Stimulated activated naive CD8-positive, alpha-beta T cell treated with anti-CD3 and anti-CD28 coated beads, Interleukin-15, Interleukin-2, amounts not matched to agents 100 ng/mL and 50 ng/mL, for 24 hours (primary cell): Measurements from ENCODE around the gene FAM107B.

Source experiments
- H3K27ac Mint-ChIP-seq: one replicate; pipeline ENCODE4 v1.8.0; 2021; ENCODE audit warnings: mild to moderate bottlenecking, mixed read lengths
- H3K27me3 Mint-ChIP-seq: one replicate; pipeline ENCODE4 v1.8.0; 2021; ENCODE audit warnings: mixed read lengths
- H3K36me3 Mint-ChIP-seq: one replicate; pipeline ENCODE4 v1.8.0; 2021; ENCODE audit warnings: low read depth, mixed read lengths
- H3K4me1 Mint-ChIP-seq: one replicate; pipeline ENCODE4 v1.8.0; 2021; ENCODE audit warnings: low read depth, mixed read lengths
- H3K4me3 Mint-ChIP-seq: one replicate; pipeline ENCODE4 v1.8.0; 2021; ENCODE audit warnings: mild to moderate bottlenecking, mixed read lengths
- H3K9me3 Mint-ChIP-seq: one replicate; pipeline ENCODE4 v1.8.0; 2021; ENCODE audit warnings: mixed read lengths

The FAM107B gene

GRCh38 chr10:14563359-14563940 lies 211.2 kb downstream of the FAM107B start:
- no peaks in the 10 kb centered on the region for H3K27me3 Mint-ChIP-seq
- H3K4me3 Mint-ChIP-seq: peak overlapping the region; percentile 83
- H3K36me3 Mint-ChIP-seq: peaks cover 42% of the 10 kb centered on the region
- H3K9me3 Mint-ChIP-seq: no peaks in the 10 kb centered on the region
- peak overlapping the region; percentile 97 for H3K27ac Mint-ChIP-seq
- peaks cover 97% of the 10 kb centered on the region for H3K4me1 Mint-ChIP-seq

DNA sequence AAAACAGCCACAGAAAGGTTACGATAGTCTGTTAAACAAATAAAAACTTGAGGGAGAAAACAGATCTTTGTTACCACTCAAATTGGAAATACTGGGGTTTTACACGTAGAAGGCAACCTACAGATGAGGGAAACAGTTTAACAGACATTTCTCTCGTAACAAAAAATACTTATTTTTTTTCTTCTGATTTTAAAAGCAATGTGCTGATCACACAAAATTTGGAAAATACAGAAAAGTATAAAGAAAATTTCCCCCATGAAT lies 211.7 kb downstream of the FAM107B start:
- no peaks in the 10 kb centered on the region for H3K27me3 Mint-ChIP-seq
- H3K4me1 Mint-ChIP-seq: peaks cover 97% of the 10 kb centered on the region
- H3K9me3 Mint-ChIP-seq: no peaks in the 10 kb centered on the region
- H3K36me3 Mint-ChIP-seq: peaks cover 42% of the 10 kb centered on the region
- peak overlapping the region; percentile 97 for H3K27ac Mint-ChIP-seq
- peak overlapping the region; percentile 66 for H3K4me3 Mint-ChIP-seq

DNA sequence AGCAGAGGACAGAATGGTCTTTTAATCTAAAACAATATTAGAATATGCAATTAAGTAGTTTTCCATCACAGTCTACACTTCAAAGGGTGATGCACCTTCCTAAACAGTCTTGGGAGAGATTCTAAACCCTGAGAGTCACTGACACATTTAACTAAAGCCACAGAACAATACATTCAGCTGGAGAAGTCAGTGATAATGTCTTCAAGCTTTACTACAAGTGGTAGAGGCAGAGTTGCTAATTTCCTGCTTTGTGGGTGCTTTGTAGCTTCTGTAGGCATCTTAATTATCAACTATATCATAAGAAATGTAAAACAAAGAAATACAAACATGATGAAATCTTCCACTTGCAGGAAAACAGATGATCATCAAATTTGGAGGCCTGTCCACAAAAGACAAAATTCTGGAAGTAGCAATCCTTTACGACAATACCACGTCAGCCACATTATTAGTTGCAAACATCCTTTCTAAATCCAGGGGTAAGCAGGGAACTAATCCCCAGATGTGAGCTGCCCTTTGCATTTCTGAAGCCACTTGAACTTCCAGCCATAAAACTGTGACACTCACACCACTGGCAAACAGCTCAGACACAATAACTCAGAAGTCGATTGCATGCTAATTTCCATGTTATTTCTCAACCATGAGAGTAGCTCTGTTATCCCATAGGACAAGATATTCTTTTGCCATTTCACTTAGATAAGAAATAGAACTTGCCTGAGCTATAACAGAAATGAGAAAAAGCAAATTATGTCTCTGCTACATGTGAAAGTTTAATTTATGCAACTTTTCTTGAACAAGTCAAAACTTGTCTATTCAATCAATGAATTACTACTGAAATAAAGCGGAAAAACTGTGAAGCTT lies 212.2 kb downstream of the FAM107B start:
- Mint-ChIP-seq H3K9me3 (no peaks in the 10 kb centered on the region), H3K27me3 (no peaks in the 10 kb centered on the region), H3K4me1 (peaks cover 97% of the 10 kb centered on the region), H3K36me3 (peaks cover 36% of the 10 kb centered on the region), H3K27ac (peak overlapping the region; percentile 97), H3K4me3 (peak overlapping the region; percentile 66)

DNA sequence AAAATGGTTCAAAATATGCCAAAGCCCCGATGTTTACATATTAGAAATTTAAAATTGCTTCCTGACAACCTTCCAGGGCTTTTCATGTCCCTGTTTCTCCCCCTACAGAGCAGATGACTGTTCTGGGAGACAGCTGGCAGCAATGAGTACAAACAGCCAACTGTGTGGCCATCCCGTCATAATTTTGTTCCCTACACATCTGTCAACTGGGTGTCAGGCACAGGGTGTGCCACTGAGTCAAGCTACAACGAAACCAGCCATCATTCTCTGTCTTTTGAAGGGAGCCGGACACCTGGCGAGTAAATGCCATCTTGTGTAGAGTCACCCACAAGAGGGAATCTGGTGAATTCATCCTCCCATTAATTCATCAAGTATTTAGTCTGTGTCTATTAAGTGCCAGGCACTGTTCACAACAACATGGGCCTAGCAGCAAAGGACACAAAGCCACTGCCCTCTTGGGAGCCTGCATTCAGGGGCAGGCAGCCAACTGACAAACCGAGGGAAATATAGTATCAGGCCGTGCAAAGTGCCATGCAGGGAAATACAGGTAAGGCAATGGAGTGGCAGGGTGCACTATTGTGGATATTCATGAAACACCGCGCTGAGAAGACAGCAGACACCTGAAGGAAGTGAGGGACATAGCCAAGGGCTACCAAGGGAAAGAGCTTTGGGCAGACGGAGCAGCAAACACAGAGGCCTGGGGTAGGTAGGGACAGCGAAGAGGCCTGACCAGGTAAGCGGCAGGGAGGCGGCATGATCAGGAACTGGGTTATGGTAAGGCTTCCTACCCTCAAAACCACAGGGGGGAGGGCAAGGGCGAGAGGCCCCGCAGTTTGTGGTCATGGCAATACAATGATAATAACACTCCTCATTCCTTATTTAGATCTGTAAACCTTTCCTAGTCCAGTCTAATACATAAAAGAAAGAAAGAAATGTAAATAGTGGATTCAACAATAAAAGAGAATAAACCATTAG lies 213.6 kb downstream of the FAM107B start:
- H3K36me3 Mint-ChIP-seq: peaks cover 29% of the 10 kb centered on the region
- no peaks in the 10 kb centered on the region for H3K27me3 Mint-ChIP-seq
- peak overlapping the region; percentile 86 for H3K27ac Mint-ChIP-seq
- peaks cover 98% of the 10 kb centered on the region for H3K4me1 Mint-ChIP-seq
- H3K4me3 Mint-ChIP-seq: peak overlapping the region; percentile 61
- H3K9me3 Mint-ChIP-seq: no peaks in the 10 kb centered on the region

DNA sequence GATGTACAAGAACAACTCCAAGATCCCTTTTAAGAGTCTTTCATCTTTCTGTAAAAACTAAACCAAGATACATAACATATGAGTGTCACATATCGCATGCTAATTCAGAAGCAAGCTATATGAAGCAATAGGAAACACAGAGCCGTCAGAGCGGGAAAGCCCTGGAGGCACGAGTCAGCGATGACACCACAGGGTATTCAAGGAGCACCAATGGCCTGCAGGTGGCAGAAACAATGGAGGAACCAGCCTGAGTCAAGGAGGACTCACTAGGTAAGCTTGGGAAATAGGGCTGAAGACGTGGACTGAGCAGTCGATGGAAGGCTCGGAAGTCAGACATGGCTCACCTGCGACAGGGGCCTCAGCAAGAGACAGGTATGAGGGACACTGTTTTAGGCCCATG lies 214.4 kb downstream of the FAM107B start:
- Mint-ChIP-seq H3K4me1 (peaks cover 98% of the 10 kb centered on the region), H3K9me3 (no peaks in the 10 kb centered on the region), H3K27ac (peak overlapping the region; percentile 86), H3K36me3 (peaks cover 21% of the 10 kb centered on the region), H3K4me3 (peak overlapping the region; percentile 58), H3K27me3 (no peaks in the 10 kb centered on the region)

- peaks cover 99% of the 10 kb centered on the region for H3K4me1 Mint-ChIP-seq
- no peaks in the 10 kb centered on the region for H3K27me3 Mint-ChIP-seq
- peaks cover 26% of the 10 kb centered on the region for H3K36me3 Mint-ChIP-seq
- H3K9me3 Mint-ChIP-seq: no peaks in the 10 kb centered on the region
- no peak overlapping the region for H3K4me3 Mint-ChIP-seq
- peak overlapping the region; percentile 64 for H3K27ac Mint-ChIP-seq
Observed at GRCh38 chr10:14558025-14558424, 216.7 kb downstream of the FAM107B start.

- Mint-ChIP-seq H3K9me3 (no peaks in the 10 kb centered on the region), H3K27ac (peak overlapping the region; percentile 89), H3K36me3 (peaks cover 30% of the 10 kb centered on the region), H3K27me3 (no peaks in the 10 kb centered on the region), H3K4me3 (no peak overlapping the region), H3K4me1 (peaks cover 99% of the 10 kb centered on the region)
Observed at GRCh38 chr10:14557567-14557966, 217.1 kb downstream of the FAM107B start.

DNA sequence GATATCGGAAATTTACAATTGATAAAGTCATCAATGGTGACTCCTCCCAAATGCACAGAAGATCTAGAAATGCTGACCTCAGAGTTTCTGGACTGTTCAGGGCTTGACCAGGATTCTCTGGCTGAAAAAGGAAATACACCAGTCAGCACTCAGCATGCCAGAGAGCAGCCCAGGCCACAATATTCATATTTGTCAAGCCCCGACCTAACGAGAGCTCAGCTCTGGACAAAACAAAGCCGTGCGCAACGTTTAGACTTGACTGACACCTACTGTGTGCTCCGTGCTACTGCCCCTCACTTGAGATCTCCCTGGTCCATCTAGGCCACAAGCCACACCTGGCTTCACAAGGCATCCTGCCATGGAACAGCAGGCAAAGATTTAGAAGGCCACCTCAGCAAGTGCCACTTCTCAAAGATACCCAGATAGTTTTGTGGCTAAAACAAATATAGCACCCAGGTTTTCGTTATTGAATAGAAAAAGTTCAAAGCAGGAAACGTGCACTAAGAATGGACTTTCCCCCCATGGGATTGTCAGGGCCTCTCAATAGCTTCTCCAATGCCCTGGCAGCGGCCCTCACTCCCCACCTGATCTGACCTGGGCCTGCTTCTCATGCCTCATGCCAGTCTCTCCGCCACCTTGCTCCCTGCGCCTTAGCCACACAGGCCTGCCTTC lies 218.3 kb downstream of the FAM107B start:
- H3K9me3 Mint-ChIP-seq: no peaks in the 10 kb centered on the region
- peaks cover 98% of the 10 kb centered on the region for H3K4me1 Mint-ChIP-seq
- peaks cover 40% of the 10 kb centered on the region for H3K36me3 Mint-ChIP-seq
- no peaks in the 10 kb centered on the region for H3K27me3 Mint-ChIP-seq
- H3K27ac Mint-ChIP-seq: peak overlapping the region; percentile 89
- H3K4me3 Mint-ChIP-seq: peak overlapping the region; percentile 32

GRCh38 chr10:14555807-14556206 lies 218.9 kb downstream of the FAM107B start:
- Mint-ChIP-seq H3K4me1 (peaks cover 98% of the 10 kb centered on the region), H3K27ac (peak overlapping the region; percentile 89), H3K27me3 (no peaks in the 10 kb centered on the region), H3K4me3 (no peak overlapping the region), H3K36me3 (peaks cover 41% of the 10 kb centered on the region), H3K9me3 (no peaks in the 10 kb centered on the region)

DNA sequence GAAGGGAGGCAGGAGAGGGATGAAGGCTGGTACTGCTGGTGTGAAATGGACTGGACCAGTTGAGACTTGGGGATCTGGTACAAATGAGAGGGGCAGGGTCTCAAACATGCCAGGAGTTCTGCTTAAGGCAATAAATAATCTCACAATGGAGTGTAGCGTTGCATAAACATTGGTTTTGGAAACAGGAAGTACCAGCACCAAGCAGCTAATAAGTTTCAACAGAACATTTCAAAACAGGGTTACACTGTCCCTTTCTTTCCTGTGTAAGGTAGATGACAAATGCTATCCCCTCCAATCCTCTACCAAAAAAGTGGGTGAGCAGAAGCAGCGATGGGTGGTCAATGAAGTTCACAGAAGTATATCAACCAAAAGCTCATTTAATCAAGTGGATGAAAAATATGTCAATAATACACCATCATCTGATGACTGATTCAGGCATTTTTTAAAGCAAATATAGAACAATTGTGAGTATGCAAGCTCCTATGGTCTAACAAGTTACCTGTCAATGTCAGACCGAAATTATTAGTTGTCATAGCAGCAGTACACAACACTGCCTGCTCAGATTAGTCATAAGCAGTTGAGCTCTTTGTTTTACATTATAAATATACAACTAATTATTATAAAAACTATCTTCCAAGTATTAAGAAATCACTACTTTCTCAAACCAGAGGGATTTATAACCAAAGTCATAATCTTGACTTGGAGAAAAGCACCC lies 220.0 kb downstream of the FAM107B start:
- H3K27ac Mint-ChIP-seq: peak overlapping the region; percentile 77
- peaks cover 97% of the 10 kb centered on the region for H3K4me1 Mint-ChIP-seq
- H3K36me3 Mint-ChIP-seq: peaks cover 45% of the 10 kb centered on the region
- H3K9me3 Mint-ChIP-seq: no peaks in the 10 kb centered on the region
- no peaks in the 10 kb centered on the region for H3K27me3 Mint-ChIP-seq
- H3K4me3 Mint-ChIP-seq: peak overlapping the region; percentile 19

DNA sequence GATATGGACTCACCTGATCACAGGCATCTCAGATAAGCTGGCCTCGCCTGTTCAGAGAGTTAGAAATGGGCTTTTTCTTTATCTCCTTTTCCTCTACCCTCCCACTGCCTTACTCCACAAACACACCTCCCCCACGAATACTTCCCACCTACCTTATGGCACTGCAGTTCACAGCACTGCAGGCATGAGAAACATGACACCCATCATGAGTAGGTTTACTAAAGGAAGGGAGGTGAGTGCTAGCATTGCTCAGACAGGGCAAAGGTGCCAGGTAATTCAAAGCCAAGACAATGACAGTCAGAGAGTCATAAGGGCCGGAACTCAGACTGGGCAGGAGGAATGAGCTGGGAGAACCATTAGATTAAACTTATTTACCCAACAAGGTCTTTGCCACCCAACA lies 220.6 kb downstream of the FAM107B start:
- H3K4me1 Mint-ChIP-seq: peaks cover 97% of the 10 kb centered on the region
- peak overlapping the region; percentile 77 for H3K27ac Mint-ChIP-seq
- peak overlapping the region; percentile 19 for H3K4me3 Mint-ChIP-seq
- H3K36me3 Mint-ChIP-seq: peaks cover 48% of the 10 kb centered on the region
- no peaks in the 10 kb centered on the region for H3K9me3 Mint-ChIP-seq
- no peaks in the 10 kb centered on the region for H3K27me3 Mint-ChIP-seq

- Mint-ChIP-seq H3K4me3 (no peak overlapping the region), H3K27ac (peak overlapping the region; percentile 70), H3K36me3 (peaks cover 42% of the 10 kb centered on the region), H3K4me1 (peaks cover 97% of the 10 kb centered on the region), H3K27me3 (no peaks in the 10 kb centered on the region), H3K9me3 (no peaks in the 10 kb centered on the region)
Observed at GRCh38 chr10:14553448-14553847, 221.2 kb downstream of the FAM107B start.

DNA sequence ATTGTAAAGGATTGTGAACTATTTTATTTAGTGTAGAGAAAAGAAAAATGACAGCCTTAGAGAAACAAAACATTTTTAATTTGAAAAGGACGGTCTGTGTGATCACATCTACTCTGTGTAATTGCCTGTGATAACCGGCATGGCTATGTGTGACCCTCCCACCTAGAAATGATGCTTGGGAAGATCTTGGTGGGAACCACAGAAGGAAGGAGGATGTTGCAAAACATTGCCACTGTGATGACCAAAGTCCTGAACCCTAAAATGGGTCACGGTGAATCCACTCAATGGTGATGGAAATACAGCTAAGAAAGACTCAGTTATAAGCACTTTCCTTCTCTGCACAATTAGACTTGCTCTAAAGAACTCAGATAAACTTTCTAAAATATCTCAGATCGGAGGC lies 222.7 kb downstream of the FAM107B start:
- H3K27ac Mint-ChIP-seq: peak overlapping the region; percentile 65
- peak overlapping the region; percentile 1 for H3K4me3 Mint-ChIP-seq
- no peaks in the 10 kb centered on the region for H3K27me3 Mint-ChIP-seq
- no peaks in the 10 kb centered on the region for H3K9me3 Mint-ChIP-seq
- peaks cover 93% of the 10 kb centered on the region for H3K4me1 Mint-ChIP-seq
- H3K36me3 Mint-ChIP-seq: peaks cover 45% of the 10 kb centered on the region

DNA sequence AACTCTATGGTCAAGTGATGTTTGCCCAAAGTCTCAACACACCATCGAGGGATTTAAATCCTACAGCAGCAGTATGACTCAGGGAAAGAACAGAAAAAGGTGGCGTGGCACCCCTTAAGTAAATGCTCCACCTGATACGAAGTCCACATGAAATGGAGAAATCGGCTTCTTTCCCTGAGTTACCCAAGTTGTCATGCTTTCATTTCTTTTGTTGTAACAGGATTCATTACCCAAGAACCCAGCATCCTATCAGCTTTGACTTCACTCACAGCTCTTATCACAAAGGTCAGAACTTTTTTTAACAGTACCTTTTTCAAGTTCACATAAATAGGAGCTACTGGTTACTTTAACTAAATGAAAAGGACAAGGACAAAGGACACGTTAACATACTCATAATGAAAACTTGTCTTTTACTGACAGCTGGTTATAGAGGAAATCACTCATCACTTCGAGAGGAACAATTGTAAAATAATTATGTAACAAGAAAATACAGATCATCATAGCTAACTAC lies 224.2 kb downstream of the FAM107B start:
- H3K4me1 Mint-ChIP-seq: peaks cover 91% of the 10 kb centered on the region
- no peaks in the 10 kb centered on the region for H3K27me3 Mint-ChIP-seq
- H3K4me3 Mint-ChIP-seq: peak overlapping the region; percentile 12
- H3K36me3 Mint-ChIP-seq: peaks cover 51% of the 10 kb centered on the region
- peak overlapping the region; percentile 73 for H3K27ac Mint-ChIP-seq
- no peaks in the 10 kb centered on the region for H3K9me3 Mint-ChIP-seq
